NB4 (cell line): ENCODE measurements around the gene NT5C3B.

Experiments
- DNase-seq: peaks from one replicate; pipeline ENCODE4 v3.0.0; 2010; ENCODE audit warnings: low read depth
- H3K4me3 ChIP-seq: one replicate; pipeline ENCODE4 v1.5.1; 2011; ENCODE audit warnings: mild to moderate bottlenecking, low read depth, low read length, moderate library complexity
- CTCF ChIP-seq: IDR thresholded peaks from one replicate; pipeline ENCODE4 v1.5.1; 2012; ENCODE audit warnings: low read depth, low read length
- MAX ChIP-seq: IDR thresholded peaks from 2 replicates; pipeline ENCODE4 v1.6.1; 2011; ENCODE audit warnings: low read depth, low read length
- MYC ChIP-seq: IDR thresholded peaks from 2 replicates; pipeline ENCODE4 v1.6.1; 2011; ENCODE audit warnings: low read depth, low read length
- POLR2A ChIP-seq: IDR thresholded peaks from 2 replicates; pipeline ENCODE4 v1.6.1; 2011; ENCODE audit warnings: mild to moderate bottlenecking; ENCODE audit not compliant: insufficient read length; ENCODE audit errors: extremely low read depth

Gene NT5C3B

GRCh38 chr17:41794540-41794975, 41.5 kb downstream of the NT5C3B start:
- no peak for TF ChIP-seq MAX
- TF ChIP-seq CTCF, result no peak
- no peak for TF ChIP-seq POLR2A
- no peak for TF ChIP-seq MYC
- DNase-seq, result no peak
- H3K4me3 ChIP-seq, result no peak overlapping the region

- TF ChIP-seq MAX, result no peak
- no peak for TF ChIP-seq CTCF
- TF ChIP-seq POLR2A, result no peak
- DNase-seq, result no peak
These were observed 42.1 kb downstream of the NT5C3B start for GRCh38 chr17:41793784-41794539.

GRCh38 chr17:41792845-41793783, 42.9 kb downstream of the NT5C3B start:
- DNase-seq, result peak; percentile 59

More at GRCh38 chr17:41793784-41794539, 42.1 kb downstream of the NT5C3B start:
- H3K4me3 ChIP-seq, result no peak overlapping the region

GRCh38 chr17:41787021-41787418, 49.0 kb downstream of the NT5C3B start:
- H3K4me3 ChIP-seq, result no peak overlapping the region

More at GRCh38 chr17:41792845-41793783, 42.9 kb downstream of the NT5C3B start:
- TF ChIP-seq CTCF, result no peak
- no peak for TF ChIP-seq MAX
- no peak for TF ChIP-seq MYC
- no peak for TF ChIP-seq POLR2A
- H3K4me3 ChIP-seq, result no peak overlapping the region

More at GRCh38 chr17:41787021-41787418, 49.0 kb downstream of the NT5C3B start:
- no peak for DNase-seq
- TF ChIP-seq MYC (no peak), POLR2A (no peak), CTCF (no peak), MAX (no peak)
